Measurements from ENCODE around the gene PLCB3.

Gene PLCB3

GRCh38 chr11:64290352-64291261 lies 39.3 kb downstream of the PLCB3 start:
- no peak for DNase-seq

- no peak for DNase-seq
Measured at GRCh38 chr11:64291262-64291751, 40.0 kb downstream of the PLCB3 start, which contains the start of gene KCNK4. KCNK4 (plus strand) TSS chr11:64291302; CDS start chr11:64293019, 1,717 bp downstream.

GRCh38 chr11:64291752-64292459 lies 40.6 kb downstream of the PLCB3 start:
- DNase-seq = no peak

- DNase-seq = no peak
Measured at GRCh38 chr11:64292460-64293254, 41.3 kb downstream of the PLCB3 start.

GRCh38 chr11:64294774-64295173 lies 43.4 kb downstream of the PLCB3 start:
- DNase-seq = no peak

GRCh38 chr11:64295760-64296159 lies 44.4 kb downstream of the PLCB3 start:
- DNase-seq = no peak

- no peak for DNase-seq
Measured at GRCh38 chr11:64296236-64296635, 44.9 kb downstream of the PLCB3 start.

GRCh38 chr11:64296830-64297698 lies 45.7 kb downstream of the PLCB3 start:
- no peak for DNase-seq

- DNase-seq = no peak
Measured at GRCh38 chr11:64297699-64298358, 46.5 kb downstream of the PLCB3 start.

GRCh38 chr11:64298966-64299846 lies 47.9 kb downstream of the PLCB3 start:
- DNase-seq = no peak

GRCh38 chr11:64299847-64300648 lies 48.7 kb downstream of the PLCB3 start, which contains the start of gene CATSPERZ:
CATSPERZ (plus strand) TSS chr11:64300358; CDS start chr11:64300411, 53 bp downstream.
- no peak for DNase-seq

GRCh38 chr11:64303109-64304031 lies 52.0 kb downstream of the PLCB3 start:
- no peak for DNase-seq

GRCh38 chr11:64304032-64304315 lies 52.6 kb downstream of the PLCB3 start:
- no peak for DNase-seq

GRCh38 chr11:64304316-64305072 lies 53.2 kb downstream of the PLCB3 start:
- DNase-seq = peak; percentile 70

- peak; percentile 99 for DNase-seq
Measured at GRCh38 chr11:64305075-64305690, 53.9 kb downstream of the PLCB3 start, which contains the start of gene ESRRA. ESRRA (plus strand) TSS chr11:64305524; CDS start chr11:64307180, 1,656 bp downstream.

GRCh38 chr11:64305691-64306562 lies 54.6 kb downstream of the PLCB3 start:
- peak; percentile 20 for DNase-seq
